ENCODE data around the gene TMEM212.

The TMEM212 gene

DNA sequence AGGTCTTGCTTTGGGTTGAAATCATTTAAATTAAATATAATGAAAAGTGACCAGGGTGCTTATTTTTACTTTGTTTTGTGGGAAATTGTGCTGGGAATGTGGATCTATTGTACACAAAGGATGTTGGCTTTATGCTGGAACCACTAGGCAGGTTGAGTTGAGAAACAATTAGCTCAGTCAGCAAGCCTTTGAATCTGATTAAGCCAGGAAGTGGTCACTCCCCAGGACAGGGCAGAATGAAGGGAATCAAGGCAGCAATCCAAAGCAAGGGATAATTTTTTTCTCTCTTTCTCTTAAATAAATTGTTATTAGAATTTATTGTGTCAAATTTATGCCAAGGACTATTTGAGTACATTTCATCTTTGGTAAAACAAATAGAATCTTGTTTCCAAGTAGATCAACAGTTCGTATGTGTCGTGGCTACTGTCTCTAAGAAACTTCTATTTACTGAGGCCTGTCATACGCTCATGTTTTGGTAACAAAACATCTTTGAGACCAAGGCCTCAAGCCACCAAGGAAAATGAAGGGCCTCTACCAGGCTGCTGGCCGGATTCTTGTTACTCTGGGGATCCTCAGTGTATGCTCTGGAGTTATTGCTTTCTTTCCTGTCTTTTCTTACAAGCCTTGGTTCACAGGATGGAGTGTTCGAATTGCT lies at the start of gene TMEM212:
TSS of gene TMEM212 (plus strand) at position 486 of the 655 bp plus-strand sequence. CDS start at position 521, 35 bp downstream.
- DNase-seq (ENCODE audit: extremely low read depth in 1 of 2, low read depth in 1 of 2), result no peak

DNA sequence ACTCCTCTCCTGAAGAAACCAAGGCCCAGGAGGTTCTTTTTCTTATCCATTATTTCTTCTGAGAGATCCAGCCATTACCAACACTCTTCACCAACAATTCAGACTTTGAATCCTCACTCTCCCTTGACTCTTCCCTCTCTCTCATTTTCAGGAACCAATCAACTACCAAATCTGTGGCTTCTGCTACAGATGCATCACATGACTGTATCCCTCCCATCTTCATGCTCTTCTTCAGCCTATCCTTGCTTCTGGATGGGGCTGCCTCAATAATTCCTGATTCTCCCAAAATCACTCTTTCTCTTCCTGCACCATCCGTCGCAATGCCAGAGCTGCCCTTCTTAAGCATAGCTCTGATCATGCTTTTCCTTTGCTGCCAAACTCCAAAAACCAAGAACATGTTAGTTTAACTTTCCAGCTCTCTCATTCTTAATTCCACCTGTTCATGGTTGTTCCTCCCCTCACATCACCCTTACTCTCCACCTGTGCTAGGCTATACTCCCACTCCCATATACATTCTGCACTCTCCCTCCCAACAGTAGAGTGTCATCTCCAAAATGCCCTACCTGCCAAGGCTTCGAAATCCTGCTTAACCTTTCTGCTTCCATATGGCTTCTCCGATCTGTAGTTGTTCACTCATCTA lies 46.4 kb upstream of the TMEM212 start:
- DNase-seq (ENCODE audit: extremely low read depth in 1 of 2, low read depth in 1 of 2), result no peak

DNA sequence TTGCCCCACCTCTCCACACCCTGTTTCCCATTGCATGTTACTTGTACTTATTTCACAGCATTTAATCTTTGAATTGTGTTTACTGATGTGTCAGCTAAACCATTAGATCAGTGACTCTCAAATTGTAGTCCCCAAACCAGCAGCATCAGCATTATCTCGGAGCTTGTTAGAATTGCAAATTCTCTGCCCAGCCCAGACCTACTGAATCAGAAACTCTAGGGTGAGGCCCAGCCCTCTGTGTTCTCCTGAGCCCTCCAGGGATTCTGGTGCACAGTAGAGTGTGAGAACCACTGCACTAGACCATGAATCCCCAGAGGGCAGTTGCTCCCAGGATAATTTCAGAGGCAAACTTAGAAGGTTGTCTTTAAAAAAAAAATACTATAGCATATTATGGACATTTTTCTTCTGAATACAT lies 45.9 kb upstream of the TMEM212 start:
- DNase-seq (ENCODE audit: extremely low read depth in 1 of 2, low read depth in 1 of 2), result no peak

DNA sequence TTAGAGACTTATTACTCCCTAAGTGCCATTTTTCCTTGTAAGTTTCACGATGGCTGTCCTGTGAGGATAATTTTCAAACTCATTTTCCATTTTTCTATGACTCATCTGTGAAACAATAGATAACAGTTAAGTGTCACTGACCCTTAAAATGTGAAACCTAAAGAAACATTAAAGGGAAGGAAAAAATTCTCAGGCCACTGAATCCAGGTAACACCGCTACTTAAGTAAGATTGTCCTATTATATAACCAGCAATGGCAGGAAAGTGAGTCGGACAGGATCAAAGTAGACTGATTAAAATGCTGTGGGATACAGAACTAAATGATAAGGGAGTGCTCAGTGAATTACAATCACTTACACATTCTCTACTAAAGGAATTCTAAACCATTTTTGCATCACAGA lies 45.3 kb upstream of the TMEM212 start:
- no peak for DNase-seq (ENCODE audit: extremely low read depth in 1 of 2, low read depth in 1 of 2)

DNA sequence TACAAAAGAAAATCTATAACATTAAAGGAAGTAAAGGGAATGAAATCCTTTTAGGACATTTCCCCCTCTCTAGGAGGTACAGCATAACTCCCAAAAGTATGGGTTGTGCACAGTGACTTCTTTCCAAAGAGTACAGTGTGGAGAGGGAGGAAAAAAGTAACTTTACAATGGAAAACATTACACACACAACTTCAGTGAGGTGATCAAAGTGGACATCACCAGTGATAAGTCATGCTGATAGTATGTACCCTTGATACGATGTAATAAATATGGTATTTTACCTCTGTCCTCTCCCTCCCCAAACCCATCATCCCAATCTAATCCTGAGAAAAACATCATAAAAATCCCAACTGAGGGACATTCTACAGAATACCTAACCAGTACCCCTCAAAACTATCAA lies 43.6 kb upstream of the TMEM212 start:
- no peak for DNase-seq (ENCODE audit: extremely low read depth in 1 of 2, low read depth in 1 of 2)

DNA sequence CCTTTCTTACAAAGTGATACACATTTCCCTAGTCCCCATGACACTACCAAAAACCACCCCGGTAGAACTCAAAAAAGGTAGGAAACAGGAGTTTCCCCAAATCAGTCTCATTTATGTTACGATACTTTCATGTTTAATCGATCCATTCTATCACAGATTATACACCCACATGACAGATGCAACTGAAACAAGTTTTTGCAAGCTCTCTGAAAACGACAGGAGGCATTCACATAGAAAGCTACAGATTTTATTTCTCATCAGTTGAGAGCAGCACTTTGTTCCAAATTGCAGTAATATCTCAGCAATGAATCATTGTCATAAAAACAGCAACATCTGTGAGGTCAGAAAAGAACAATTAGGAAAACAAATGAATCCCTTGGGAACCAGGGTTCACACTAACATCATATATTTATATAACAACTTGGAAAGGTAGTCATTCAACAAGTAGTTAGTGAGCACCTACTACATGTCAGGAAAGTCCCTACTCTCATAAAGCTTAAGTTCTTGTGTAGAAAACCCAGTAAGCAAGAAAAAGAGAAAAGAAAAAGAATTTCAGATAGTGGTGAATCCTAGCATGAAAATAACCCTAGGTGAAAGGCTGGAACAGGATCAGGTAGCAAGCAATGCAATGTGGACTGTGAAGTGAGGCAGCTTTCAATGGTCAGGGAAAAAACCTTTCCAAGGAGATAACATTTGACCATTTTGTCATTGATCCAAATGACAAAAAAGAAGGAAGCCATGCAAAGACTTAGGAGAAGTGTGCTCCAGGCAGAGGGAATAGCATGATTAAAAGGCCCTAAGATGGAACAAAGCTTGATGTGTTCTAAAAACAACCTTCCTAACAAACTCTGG lies 41.2 kb upstream of the TMEM212 start:
- no peak for DNase-seq (ENCODE audit: extremely low read depth in 1 of 2, low read depth in 1 of 2)

DNA sequence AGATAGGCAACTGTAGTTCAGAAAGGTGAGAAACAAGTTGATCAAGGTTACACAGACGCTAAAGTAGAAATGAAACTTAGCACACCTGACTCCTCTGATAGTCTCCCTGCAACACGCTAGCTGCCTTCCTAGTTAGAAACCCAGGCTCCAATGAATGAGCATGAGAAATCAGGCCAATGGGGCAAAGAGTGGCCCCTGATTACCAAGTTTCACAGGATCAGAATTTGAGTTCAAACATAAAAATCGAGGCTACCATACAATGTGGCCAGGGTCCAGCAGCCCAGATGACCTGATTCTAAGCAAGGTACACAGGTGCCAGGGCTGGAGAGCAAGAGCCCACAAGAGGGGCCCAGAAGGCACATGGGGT lies 40.6 kb upstream of the TMEM212 start:
- DNase-seq (ENCODE audit: extremely low read depth in 1 of 2, low read depth in 1 of 2), result no peak

DNA sequence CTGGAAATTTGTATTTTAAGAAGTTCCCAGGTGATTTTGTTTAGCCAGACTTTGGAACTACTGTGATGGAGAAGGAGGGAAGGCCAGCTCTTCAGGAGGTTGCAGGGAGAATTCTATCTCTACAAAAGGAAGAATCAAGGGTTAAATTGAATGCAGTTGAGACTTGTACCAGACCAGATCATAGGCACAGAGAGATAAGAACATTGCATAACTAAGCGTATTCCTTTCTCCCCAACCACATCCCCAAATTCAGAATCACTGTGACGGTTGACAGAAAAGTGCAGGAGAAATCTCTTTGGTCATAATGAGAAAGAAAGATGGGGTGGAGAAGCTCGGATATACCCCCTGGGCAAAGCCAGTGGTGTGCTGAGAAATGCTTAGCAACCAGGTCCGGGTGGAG lies 40.1 kb upstream of the TMEM212 start:
- DNase-seq (ENCODE audit: extremely low read depth in 1 of 2, low read depth in 1 of 2), result no peak

DNA sequence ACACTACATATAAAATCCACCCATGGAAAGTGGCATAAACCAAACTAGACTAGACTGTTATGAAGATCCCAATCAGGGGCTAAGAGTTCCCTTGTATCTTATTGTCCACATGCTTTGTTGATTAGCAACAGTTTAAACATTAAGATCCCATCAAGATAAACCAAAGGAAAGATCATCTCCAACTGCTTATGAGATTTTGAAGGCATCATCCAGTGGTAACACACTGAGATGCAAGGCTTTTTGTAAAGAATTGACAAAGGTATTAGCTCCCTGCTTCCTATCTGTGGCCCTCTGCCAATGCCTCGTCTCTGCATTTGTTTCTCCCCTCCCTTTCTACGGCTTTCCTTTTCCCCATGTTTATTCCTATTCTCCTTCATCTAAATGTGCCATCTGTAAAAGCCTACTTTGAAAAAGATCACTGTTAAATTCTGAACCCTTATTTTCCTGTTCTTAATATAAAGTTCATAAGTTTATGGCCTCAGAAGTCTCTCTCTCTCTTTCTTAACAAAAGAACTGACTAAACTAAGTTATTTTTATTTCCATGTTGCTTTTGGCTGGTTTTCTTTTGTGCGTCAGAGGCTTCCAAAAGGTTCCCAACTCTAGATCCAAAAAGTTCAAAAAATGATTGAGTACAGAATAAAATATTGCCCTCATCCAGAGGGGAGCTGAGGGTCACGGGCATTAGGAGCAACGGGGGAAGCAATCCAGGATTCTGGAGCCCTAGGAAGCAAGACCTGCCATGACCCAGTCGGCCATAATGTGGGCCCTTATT lies 38.3 kb upstream of the TMEM212 start:
- DNase-seq (ENCODE audit: extremely low read depth in 1 of 2, low read depth in 1 of 2), result no peak

DNA sequence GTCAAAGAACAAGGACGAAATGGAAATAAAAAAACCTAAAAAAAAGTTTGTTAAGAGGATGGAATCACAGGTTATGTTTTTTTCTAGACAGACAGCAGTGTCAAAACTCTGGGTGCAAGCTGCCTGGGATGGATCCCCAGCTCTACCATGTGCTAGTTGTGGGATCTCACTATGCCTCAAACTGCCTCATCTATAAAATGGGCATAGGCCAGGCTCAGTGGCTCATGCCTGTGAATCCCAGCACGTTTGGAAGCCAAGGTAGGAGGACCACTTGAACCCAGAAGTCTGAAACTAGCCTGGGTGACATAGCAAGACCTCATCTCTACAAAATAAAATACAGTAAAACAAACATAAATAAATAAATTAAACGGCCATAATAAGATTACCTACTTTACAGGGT lies 37.5 kb upstream of the TMEM212 start:
- DNase-seq (ENCODE audit: extremely low read depth in 1 of 2, low read depth in 1 of 2), result no peak

DNA sequence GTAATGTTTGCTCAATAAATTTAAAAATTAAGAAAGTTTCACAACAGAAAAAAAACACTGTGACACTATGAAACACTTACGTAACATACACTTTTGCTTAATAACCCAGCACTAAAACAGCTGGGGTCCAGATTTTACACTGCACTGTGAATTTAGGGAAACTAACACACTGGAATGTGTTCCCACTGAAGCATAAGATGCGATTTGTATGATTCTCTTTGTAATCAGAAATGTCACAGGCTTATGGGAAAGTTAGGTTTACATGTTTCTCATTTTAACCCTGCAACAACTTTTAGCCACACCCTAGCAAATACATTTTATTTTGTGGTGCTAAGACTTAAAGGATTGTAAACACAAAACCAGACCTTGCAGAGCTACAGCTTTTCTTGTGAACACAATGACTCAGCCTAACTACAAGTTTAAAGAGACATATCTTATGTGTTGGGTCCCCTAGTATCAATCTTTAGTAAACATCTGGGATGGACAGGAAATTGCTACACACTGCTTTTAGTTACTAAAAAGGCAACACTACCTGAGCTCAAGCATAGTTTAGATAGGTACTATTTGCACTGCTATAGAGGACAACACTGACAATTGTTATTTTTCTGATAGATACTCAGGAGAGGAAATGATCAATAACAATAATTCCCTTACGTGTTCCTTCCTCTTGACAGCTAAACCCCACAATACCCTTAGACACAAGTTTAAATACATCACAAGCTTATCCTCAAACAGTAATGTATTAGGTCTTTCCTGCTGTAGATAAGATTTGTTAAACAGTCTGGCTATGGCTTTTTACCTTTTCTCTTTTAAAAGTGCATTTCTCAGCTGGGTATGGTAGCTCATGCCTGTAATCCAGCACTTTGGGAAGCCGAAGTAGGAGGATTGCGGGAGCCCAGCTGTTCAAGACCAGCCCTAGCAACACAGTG lies 36.7 kb upstream of the TMEM212 start:
- DNase-seq (ENCODE audit: extremely low read depth in 1 of 2, low read depth in 1 of 2), result no peak

DNA sequence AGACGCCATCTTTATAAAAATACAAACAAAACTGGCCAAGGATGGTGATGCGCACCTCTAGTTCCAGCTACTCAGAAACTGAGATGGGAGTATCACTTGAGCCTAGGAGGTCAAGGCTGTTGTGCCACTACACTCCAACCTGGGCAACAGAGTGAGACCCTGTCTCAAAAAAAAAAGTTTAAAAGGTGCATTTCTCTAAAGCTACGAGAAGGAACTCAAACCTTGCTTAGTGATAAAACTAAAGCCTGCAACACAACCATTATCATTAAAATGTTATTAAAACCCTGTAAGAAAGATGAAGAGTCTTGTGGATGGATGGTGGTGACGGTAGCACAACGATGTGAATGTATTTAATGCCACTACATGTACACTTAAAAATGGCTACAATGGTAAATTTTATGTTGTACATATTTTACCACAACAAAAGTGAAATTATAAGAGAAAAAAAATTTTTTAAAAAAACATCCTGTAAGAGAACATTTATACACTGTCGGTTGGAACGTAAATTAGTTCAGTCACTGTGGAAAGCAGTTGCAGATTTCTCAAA lies 35.9 kb upstream of the TMEM212 start:
- no peak for DNase-seq (ENCODE audit: extremely low read depth in 1 of 2, low read depth in 1 of 2)

DNA sequence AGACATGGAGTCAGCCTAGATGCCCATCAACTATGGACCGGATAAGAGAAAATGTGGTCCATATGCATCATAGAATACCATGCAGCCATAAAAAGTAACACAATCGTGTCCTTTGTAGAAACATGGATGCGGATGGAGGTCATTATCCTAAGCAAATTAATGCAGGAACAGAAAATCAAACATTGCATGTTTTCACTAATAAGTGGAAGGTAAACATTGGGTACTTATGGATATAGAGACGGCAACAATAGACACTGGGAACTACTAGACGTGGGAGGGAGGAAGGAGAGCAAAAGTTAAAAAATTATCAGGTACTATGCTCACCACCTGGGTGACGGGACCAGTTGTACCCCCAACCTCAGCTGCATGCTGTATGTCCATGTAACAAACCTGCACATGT lies 35.3 kb upstream of the TMEM212 start:
- no peak for DNase-seq (ENCODE audit: extremely low read depth in 1 of 2, low read depth in 1 of 2)

DNA sequence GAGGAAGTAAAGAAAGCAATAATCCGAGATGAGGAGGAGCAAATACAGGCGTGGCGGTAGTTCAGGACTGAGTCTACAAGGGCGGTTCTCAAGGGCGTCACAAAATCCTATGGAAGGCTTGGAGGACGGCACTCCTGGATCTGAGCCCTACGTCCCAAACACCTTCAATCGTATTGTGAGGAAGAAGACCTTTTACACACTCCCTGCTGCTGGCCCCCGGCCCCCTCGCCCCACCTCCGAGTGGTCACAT lies 33.6 kb upstream of the TMEM212 start:
- no peak for DNase-seq (ENCODE audit: extremely low read depth in 1 of 2, low read depth in 1 of 2)

DNA sequence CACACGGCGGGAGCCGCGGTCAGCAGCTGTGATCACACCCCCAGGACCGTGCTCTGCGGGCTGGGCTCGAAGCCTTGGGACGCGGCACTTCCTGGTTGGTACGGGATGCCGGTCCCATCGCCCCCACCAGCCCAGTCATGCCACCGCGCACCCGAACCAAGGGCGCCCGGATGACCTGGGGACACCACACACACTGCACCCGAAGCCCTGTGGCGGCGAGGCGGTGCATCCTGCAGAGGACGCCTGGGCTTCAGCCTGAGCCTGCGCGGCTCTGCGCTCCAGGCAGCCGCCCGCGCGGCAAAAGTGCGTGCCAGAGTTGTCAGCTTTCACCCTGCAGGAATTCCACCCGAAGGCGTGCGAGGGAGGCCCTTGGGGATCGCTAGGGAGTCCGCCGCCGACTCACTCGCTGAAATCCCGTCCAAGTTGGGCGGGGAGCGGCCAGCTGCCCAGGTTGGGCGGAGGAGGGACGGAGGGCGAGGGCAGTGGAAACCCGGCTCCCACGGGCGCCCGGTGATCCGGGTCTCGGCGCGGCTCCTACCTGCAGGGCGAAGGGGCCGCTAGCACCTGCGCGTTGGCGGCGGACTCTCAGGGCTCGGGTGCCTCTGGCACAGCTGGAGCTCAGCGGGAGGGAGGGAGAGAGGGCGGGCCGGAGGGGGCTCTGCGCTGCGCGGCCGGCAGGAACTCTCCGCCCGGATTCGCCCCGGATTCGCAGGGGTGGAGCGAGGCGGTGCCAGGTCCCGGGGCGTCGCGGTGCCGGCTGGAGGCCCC lies 33.1 kb upstream of the TMEM212 start, which contains the start of gene PLD1:
TSS of gene PLD1 (minus strand) at position 623 of the 768 bp plus-strand sequence. CDS start 72,432 bp downstream, outside the sequence.
- DNase-seq (ENCODE audit: extremely low read depth in 1 of 2, low read depth in 1 of 2), result peak; percentile 13 to 34

DNA sequence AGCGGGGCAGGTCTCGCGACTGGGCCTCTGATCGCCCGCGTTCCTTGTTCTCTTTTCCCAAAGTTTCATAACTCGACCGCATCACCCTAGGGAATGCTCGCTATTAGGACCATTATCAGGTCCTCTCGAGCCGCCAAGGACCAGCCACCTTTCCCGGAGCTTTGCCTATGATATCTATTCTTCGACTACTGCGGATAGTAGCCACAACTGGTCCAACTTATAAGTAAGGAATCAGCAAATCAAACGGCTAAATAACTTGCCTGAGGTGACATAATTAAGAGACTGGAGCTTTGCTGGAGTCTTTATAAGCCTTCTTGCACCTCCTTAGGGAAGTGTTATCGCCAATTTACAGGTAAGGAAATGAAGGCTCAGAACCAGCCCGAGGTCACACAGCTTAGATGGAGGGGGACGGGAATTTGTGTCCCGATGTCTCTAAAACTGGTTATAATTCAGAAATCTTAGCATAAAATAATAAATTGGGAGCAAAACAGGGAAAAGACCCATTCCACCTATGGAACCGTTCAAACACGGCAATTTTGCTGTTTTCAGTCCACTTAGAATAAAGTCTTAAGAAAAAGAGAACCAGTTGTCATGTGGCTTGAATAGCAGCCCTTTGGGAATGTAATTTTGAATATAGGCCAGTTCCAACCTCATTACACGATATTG lies 32.4 kb upstream of the TMEM212 start:
- no peak for DNase-seq (ENCODE audit: extremely low read depth in 1 of 2, low read depth in 1 of 2)

DNA sequence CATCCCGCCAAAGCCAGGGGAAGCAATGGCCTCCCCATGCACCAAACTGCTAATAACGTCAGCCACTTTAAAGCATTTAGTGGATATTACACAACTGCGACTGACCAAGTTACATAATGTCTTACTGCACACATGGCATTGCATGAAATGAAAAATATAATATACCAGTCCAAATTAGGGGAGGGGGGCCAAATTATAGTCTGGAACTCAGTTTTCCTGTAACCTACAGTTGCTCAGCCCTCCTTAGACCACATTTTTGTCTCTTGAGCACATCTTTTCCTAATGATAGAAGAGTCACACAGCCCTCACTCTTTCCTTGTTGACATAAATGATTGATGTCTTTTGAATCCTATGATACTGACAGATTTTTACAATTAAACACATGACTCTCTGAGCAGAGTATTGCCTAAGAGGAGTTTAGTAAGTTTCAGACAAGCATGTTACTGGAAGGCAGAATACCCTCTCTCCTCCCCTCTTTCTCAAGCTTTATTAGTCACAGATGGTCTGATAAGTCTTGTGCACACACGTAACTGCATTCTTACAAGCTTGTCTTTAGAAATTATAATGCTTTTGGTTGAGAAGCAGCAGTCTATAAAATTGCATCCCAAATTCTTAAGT lies 31.7 kb upstream of the TMEM212 start:
- DNase-seq (ENCODE audit: extremely low read depth in 1 of 2, low read depth in 1 of 2), result no peak

DNA sequence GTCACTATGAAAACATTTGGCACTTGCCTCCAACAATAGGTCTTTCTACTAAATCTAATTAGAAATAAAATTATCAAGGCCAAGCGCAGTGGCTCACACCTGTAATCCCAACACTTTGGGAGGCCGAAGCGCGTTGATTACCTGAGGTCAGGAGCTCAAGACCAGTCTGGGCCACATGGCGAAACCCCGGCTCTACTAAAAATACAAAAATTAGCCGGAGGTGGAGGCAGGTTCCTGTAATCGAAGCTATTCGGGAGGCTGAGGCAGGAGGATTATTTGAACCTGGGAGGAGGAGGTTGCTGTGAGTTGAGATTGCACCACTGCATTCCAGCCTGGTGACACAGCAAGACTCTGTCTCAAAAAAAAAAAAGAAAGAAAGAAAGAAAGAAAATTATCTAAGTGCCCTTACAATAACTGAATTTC lies 31.2 kb upstream of the TMEM212 start:
- no peak for DNase-seq (ENCODE audit: extremely low read depth in 1 of 2, low read depth in 1 of 2)

Data from stimulated activated CD8-positive, alpha-beta memory T cell treated with anti-CD3 and anti-CD28 coated beads, Interleukin-7, amount 100 ng/mL, for 48 hours (primary cell).